Keratinocyte (primary cell): Measurements from ENCODE around the gene NBPF11. TPM values are rescaled to one million over a fixed set of nuclear protein-coding genes. Genes with fewer than 3 reads are reported as not detected.
"Not testable (repeated sequence)": the region's sequence is repeated elsewhere in the genome, so short reads cannot be mapped to it uniquely, and the experiment has no call there.

ENCODE experiments used
- DNase-seq: peaks from one replicate; pipeline ENCODE4 v3.0.0-alpha.2; 2011; ENCODE audit warnings: low read depth, missing footprints, low spot score
- FAIRE-seq: peaks from 2 replicates; lab custom pipeline; 2011; peaks lifted over from hg19 to GRCh38; lab: Jason Lieb, UNC
- H2AFZ ChIP-seq: 2 replicates; pipeline ENCODE4 v1.6.0; 2012; ENCODE audit warnings: low read length, control low read depth, inconsistent platforms; ENCODE audit not compliant: control insufficient read depth
- H3K27ac ChIP-seq: 2 replicates; pipeline ENCODE4 v1.5.1; 2011; ENCODE audit warnings: low read length; ENCODE audit not compliant: control insufficient read depth, insufficient read depth
- H3K27me3 ChIP-seq: 3 replicates; pipeline ENCODE4 v1.6.0; 2011; ENCODE audit warnings: low read length; ENCODE audit not compliant: control insufficient read depth, insufficient read depth; ENCODE audit errors: extremely low read depth
- H3K36me3 ChIP-seq, 2 experiments: 2 replicates in 1 of 2; 3 replicates in 1 of 2; pipeline ENCODE4 v1.5.1; 2011; ENCODE audit warnings: low read length in 2 of 2, mild to moderate bottlenecking in 1 of 2; ENCODE audit not compliant: control insufficient read depth in 2 of 2, insufficient read depth in 2 of 2; ENCODE audit errors: extremely low read depth in 1 of 2
- H3K4me1 ChIP-seq: 3 replicates; pipeline ENCODE4 v1.5.1; 2011; ENCODE audit warnings: low read length; ENCODE audit not compliant: control insufficient read depth, insufficient read depth; ENCODE audit errors: extremely low read depth
- H3K4me2 ChIP-seq: 3 replicates; pipeline ENCODE4 v1.6.0; 2011; ENCODE audit warnings: low read depth, low read length; ENCODE audit not compliant: control insufficient read depth, insufficient read depth; ENCODE audit errors: extremely low read depth
- H3K4me3 ChIP-seq, 3 experiments: fragments of 200-600 bp in 1 of 3; sonication (generic) in 1 of 3; 2 replicates in 2 of 3; 3 replicates in 1 of 3; pipeline ENCODE4 v1.5.1; 2011 to 2016; ENCODE audit warnings: low read length in 3 of 3, mild to moderate bottlenecking in 3 of 3, control low read depth in 2 of 3, inconsistent platforms in 1 of 3, low read depth in 1 of 3, mixed read lengths in 1 of 3, mixed run types in 1 of 3, moderate library complexity in 1 of 3; ENCODE audit not compliant: control insufficient read depth in 2 of 3, insufficient read depth in 2 of 3; ENCODE audit errors: extremely low read depth in 1 of 3
- H3K79me2 ChIP-seq: 2 replicates; pipeline ENCODE4 v1.6.0; 2012; ENCODE audit warnings: low read length; ENCODE audit not compliant: control insufficient read depth, insufficient read depth
- H3K9ac ChIP-seq: 3 replicates; pipeline ENCODE4 v1.6.0; 2011; ENCODE audit warnings: low read length; ENCODE audit not compliant: control insufficient read depth, insufficient read depth; ENCODE audit errors: extremely low read depth
- H3K9me1 ChIP-seq: 3 replicates; pipeline ENCODE4 v1.6.0; 2011; ENCODE audit warnings: low read length; ENCODE audit not compliant: control insufficient read depth, insufficient read depth; ENCODE audit errors: extremely low read depth
- H3K9me3 ChIP-seq: 2 replicates; pipeline ENCODE4 v1.5.1; 2012; ENCODE audit warnings: low read depth, low read length; ENCODE audit not compliant: control insufficient read depth
- H4K20me1 ChIP-seq: 3 replicates; pipeline ENCODE4 v1.6.0; 2011; ENCODE audit warnings: low read length; ENCODE audit not compliant: control insufficient read depth, insufficient read depth; ENCODE audit errors: extremely low read depth
- dilution Hi-C: fragments of 300-500 bp; cut with MboI; formaldehyde crosslinking; loops from one replicate; pipeline ENCODE4 v1.7.0; 2020; ENCODE audit warnings: low sequenced_read_pairs; ENCODE audit not compliant: extremely low pct_ligation_motif_present
- polyA minus RNA-seq, 3 experiments: library from RNA; depleted of rRNA, polyadenylated mRNA; stranded (reverse); fragments of >200 nt; gene quantifications; 1 replicate in 1 of 3; 2 replicates in 1 of 3; 3 replicates in 1 of 3; pipeline ENCODE4 v1.2.3, GENCODE V29; 2011
- polyA plus RNA-seq, 5 experiments: library from polyadenylated mRNA; depleted of rRNA in 3 of 5; stranded (reverse) in 3 of 5; stranded (forward) in 1 of 5; unstranded in 1 of 5; fragments of >200 nt; gene quantifications; 1 replicate in 1 of 5; 2 replicates in 3 of 5; 3 replicates in 1 of 5; pipeline versions ENCODE4 v1.2.1 to v1.2.3, GENCODE V29; 2011 to 2012; ENCODE audit warnings: missing spikeins in 2 of 5, low read depth in 1 of 5, low replicate concordance in 1 of 5

The NBPF11 gene
- 4.4 to 8.4 TPM (median 8.4 TPM) in 3 replicates for polyA plus RNA-seq
- 4.0 TPM for polyA plus RNA-seq (2011; ENCODE audit: low read depth)
- polyA plus RNA-seq (2011; cell fraction: cytosol; rRNA removed): 2.4 and 3.7 TPM in 2 replicates
- 23.2 and 25.3 TPM in 2 replicates for polyA plus RNA-seq (2011; cell fraction: nucleus; rRNA removed)
- 3.0 and 4.0 TPM in 2 replicates for polyA plus RNA-seq (2012; ENCODE audit: low replicate concordance)
- polyA minus RNA-seq: 3.7 to 5.6 TPM (median 3.7 TPM) in 3 replicates
- 1.7 TPM for polyA minus RNA-seq (2011; cell fraction: cytosol; rRNA and poly(A)+ RNA removed)
- polyA minus RNA-seq (2011; cell fraction: nucleus; rRNA and poly(A)+ RNA removed): 7.3 and 10.6 TPM in 2 replicates

DNA sequence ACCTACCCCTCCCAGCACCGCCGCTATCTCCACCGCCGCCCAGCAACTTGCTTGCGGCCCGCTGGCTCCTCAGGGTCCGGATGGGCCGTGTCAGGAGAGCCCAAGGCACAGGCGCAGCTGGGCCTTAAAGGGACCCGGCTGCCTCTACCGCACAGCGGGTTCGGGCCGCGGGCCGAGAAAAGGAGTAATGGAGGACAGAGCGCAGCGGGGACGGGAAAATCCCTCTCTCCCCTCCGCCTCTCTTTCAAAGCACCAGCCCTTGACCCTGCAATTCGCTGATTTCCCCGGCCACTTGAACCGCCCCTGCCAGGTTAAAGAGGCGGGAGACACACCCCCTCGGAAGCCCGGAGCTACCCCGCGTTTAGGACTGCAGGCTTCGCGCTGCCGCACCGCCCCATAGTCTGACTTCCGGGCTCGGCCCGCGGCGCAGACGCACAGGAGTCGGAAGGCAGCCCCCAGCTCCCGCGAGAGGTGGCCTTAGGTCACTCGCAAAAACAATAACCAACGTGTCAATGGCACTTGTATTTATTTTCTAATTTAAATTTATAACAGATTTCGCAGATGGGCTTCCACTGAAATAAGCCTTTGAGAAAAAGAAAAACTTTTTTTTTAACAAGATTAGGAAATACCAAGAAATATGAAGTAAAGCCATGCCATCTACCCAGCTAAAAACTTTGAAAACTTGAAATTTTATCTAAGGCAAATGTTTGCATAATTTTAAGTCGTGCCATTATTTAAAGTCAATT is at the start of gene NBPF11:
NBPF11 (minus strand) TSS at position 371 of the 746 bp plus-strand sequence. CDS start 25,278 bp downstream, outside the sequence.
- FAIRE-seq, dilution Hi-C loops, H3K9me1 ChIP-seq, H4K20me1 ChIP-seq, H3K36me3 ChIP-seq, H3K27me3 ChIP-seq, DNase-seq, H3K79me2 ChIP-seq, H3K9me3 ChIP-seq, H3K4me1 ChIP-seq: not testable (repeated sequence)
- Histone ChIP-seq H3K4me2 (peak within 1 kb of the TSS; percentile 60), H3K27ac (peak within 1 kb of the TSS; percentile 70), H3K4me3 (peak within 1 kb of the TSS; percentile 60 to 71 (median 63)), H3K9ac (peak within 1 kb of the TSS; percentile 77), H2AFZ (peak within 1 kb of the TSS; percentile 82)

GRCh38 chr1:148197396-148197795 is 45.3 kb upstream of the NBPF11 start:
- H4K20me1 ChIP-seq, H3K27ac ChIP-seq, H3K27me3 ChIP-seq, FAIRE-seq, H3K4me3 ChIP-seq, H3K9me1 ChIP-seq, dilution Hi-C loops, H3K36me3 ChIP-seq, H3K79me2 ChIP-seq, H3K9ac ChIP-seq, DNase-seq, H3K4me1 ChIP-seq, H2AFZ ChIP-seq, H3K4me2 ChIP-seq, H3K9me3 ChIP-seq: not testable (repeated sequence)

GRCh38 chr1:148196949-148197348 is 44.9 kb upstream of the NBPF11 start:
- H3K4me1 ChIP-seq, H3K4me2 ChIP-seq, H3K27me3 ChIP-seq, H4K20me1 ChIP-seq, DNase-seq, dilution Hi-C loops, H3K9me1 ChIP-seq, H3K9me3 ChIP-seq, H3K9ac ChIP-seq, H3K79me2 ChIP-seq, H2AFZ ChIP-seq, H3K27ac ChIP-seq, FAIRE-seq, H3K36me3 ChIP-seq, H3K4me3 ChIP-seq: not testable (repeated sequence)

DNA sequence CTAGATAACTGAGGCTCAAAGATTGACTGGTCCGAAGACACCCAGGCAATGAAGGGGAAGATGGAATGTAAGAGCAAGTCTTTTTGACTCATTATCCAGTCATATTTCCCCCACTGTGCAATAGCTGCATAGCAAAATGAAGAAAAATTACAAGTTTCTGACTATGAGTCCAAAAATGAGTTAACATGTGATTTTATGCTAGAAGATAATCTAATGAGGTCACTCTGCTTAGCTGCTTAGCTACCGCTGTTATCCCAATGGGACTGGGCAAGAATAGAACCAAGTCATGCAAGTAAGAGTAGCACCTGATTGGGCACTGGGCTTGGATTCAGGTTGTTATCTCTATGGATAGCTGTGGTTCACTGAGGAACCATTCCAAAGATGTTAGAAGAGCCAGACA is 43.0 kb upstream of the NBPF11 start:
- H3K9me1 ChIP-seq, H3K36me3 ChIP-seq, dilution Hi-C loops, DNase-seq, H3K9ac ChIP-seq, H2AFZ ChIP-seq, H3K27ac ChIP-seq, FAIRE-seq, H3K27me3 ChIP-seq, H3K79me2 ChIP-seq, H3K9me3 ChIP-seq, H3K4me3 ChIP-seq, H3K4me2 ChIP-seq, H4K20me1 ChIP-seq, H3K4me1 ChIP-seq: not testable (repeated sequence)

GRCh38 chr1:148188768-148189167 is 36.7 kb upstream of the NBPF11 start:
- H3K9me3 ChIP-seq, H3K27ac ChIP-seq, dilution Hi-C loops, H3K79me2 ChIP-seq, H3K9ac ChIP-seq, H3K27me3 ChIP-seq, H3K4me3 ChIP-seq, H3K4me2 ChIP-seq, H3K4me1 ChIP-seq, H4K20me1 ChIP-seq, H3K9me1 ChIP-seq, H2AFZ ChIP-seq, H3K36me3 ChIP-seq, FAIRE-seq, DNase-seq: not testable (repeated sequence)
